Keratinocyte (primary cell): ENCODE data around the gene FHOD1.

ENCODE experiments used
- EZH2 ChIP-seq: IDR thresholded peaks from one replicate; pipeline ENCODE4 v1.6.1; 2012; ENCODE audit warnings: inconsistent platforms, mild to moderate bottlenecking, low read length, moderate library complexity
- TF ChIP-seq, protein P1 (sequence below), 3 experiments: IDR thresholded peaks in 1 of 3; conservative IDR thresholded peaks in 1 of 3; optimal IDR thresholded peaks in 1 of 3; 2 replicates in 2 of 3; 3 replicates in 1 of 3; pipeline versions ENCODE3 to v1.5.1; 2011; ENCODE audit warnings: low read length in 3 of 3, mild to moderate bottlenecking in 3 of 3, moderate library complexity in 2 of 3, control low read depth in 1 of 3, inconsistent platforms in 1 of 3; ENCODE audit not compliant: insufficient read depth in 2 of 3; ENCODE audit errors: extremely low read depth in 1 of 3

DNA sequence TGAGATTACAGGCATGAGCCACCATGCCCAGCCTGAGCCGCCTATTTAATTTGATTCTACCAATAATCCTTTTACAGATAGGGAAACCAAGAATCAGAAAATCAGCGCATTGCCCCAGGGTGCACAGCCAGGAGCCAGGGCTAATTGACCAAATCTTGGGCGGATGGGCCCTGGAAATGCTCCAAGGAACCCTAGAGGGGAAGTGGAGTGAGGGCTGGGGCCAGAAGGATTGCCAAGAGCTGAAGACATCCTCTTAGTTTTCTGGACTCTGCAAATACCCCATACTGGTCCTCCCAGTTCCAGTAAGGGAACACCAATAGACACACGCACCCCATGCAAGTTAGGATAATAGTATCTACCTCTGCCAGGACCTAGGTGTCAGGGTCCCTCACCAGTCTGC, 3.8 kb downstream of the FHOD1 start:
- TF ChIP-seq, protein P1, sequence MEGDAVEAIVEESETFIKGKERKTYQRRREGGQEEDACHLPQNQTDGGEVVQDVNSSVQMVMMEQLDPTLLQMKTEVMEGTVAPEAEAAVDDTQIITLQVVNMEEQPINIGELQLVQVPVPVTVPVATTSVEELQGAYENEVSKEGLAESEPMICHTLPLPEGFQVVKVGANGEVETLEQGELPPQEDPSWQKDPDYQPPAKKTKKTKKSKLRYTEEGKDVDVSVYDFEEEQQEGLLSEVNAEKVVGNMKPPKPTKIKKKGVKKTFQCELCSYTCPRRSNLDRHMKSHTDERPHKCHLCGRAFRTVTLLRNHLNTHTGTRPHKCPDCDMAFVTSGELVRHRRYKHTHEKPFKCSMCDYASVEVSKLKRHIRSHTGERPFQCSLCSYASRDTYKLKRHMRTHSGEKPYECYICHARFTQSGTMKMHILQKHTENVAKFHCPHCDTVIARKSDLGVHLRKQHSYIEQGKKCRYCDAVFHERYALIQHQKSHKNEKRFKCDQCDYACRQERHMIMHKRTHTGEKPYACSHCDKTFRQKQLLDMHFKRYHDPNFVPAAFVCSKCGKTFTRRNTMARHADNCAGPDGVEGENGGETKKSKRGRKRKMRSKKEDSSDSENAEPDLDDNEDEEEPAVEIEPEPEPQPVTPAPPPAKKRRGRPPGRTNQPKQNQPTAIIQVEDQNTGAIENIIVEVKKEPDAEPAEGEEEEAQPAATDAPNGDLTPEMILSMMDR (optimal IDR thresholded peaks at IDR 0.05 in 1 of 3, IDR thresholded peaks at IDR 0.05 in 1 of 3, conservative IDR thresholded peaks at IDR 0.05 in 1 of 3; ENCODE audit: extremely low read depth in 1 of 3, insufficient read depth in 2 of 3, low read length in 3 of 3), result no peak
- TF ChIP-seq EZH2, result no peak
